Measurements from ENCODE around the gene DZIP1L.

DNA sequence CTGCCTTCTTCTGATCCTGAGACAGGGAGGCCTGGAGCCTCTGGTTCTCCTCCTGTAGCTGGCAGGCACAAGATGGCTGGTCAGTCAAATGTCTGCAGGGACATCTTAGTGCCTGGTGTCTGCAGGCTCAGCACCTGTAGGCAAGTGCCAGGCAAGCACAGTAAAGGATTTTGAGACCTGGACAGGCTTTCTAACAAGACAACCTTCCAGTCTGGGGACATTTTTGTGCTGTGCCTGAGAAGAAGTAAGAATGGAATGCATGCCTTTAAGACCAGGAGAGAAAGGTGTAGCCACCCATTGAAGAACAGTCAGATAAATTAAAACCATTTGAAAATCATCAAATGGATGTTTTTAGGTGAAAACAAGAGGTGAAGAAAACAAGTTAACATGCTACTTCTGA is 31.2 kb downstream of the DZIP1L start:
- TF ChIP-seq GATA3 (IDR thresholded peaks at IDR 0.05; ENCODE audit: low read depth, low read length) (no peak), GATA2 (IDR thresholded peaks at IDR 0.05; ENCODE audit: low read depth, low read length) (no peak)
